ENCODE measurements around the gene EPHB1.

- TF ChIP-seq GATA2 (IDR thresholded peaks at IDR 0.05; ENCODE audit: low read depth, low read length), result no peak
- no peak for TF ChIP-seq GATA3 (IDR thresholded peaks at IDR 0.05; ENCODE audit: low read depth, low read length)
These were observed 37.5 kb upstream of the EPHB1 start for GRCh38 chr3:134757549-134758069.

Data from SH-SY5Y (cell line).